Erythroblast (primary cell): ENCODE data around the gene ZNF878.

ENCODE experiments used
- DNase-seq, 2 experiments: peaks; one replicate each; lab custom pipeline; 2025; lab: John Stamatoyannopoulos, UW
- GATA1 ChIP-seq: IDR thresholded peaks from 2 replicates; pipeline ENCODE4 v1.6.1; 2011; ENCODE audit warnings: low read depth, mild to moderate bottlenecking, control low read depth, low read length, moderate library complexity
- POLR2A ChIP-seq: IDR thresholded peaks from 2 replicates; pipeline ENCODE4 v1.6.1; 2011; ENCODE audit warnings: mild to moderate bottlenecking, low read length

ZNF878 gene

DNA sequence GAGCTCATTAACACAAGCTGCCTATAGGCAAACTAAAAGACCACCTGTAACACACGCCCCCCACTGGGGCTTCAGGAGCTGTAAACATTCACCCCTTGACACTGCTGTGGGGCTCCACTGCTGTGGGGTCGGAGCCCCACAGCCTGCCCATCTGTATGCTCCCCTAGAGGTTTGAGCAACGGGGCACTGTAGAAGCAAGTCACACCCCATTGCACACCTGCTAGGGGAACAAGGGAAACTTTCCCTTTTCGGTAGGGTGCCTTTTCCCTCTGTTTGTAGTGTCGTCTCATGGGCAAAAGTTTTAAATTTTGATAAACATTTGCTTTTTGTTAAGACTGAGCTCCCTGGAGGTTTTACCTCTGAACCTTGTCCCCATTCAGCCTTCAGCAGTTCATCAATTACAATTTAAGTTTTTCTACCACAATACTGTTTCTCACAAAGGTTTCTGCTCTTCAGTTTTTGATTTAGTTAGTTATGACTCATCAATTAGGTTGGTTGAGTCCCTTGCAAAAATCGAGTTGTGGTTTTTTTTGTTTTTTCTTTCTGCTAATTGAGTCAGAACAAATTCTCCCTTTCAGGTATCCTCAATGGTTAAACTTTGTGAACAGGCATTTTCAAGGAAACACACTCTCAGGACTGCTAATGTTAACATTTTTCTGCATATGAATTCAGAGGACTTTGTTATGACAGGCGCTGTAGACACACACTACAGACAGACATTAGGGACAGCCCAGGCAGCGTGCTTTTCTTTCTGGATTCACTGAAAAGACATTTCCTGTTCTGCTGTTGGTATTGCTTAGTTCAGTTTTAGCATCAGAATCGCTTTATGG lies 52.4 kb downstream of the ZNF878 start:
- TF ChIP-seq GATA1, result no peak
- TF ChIP-seq POLR2A, result no peak
- no peak for DNase-seq

DNA sequence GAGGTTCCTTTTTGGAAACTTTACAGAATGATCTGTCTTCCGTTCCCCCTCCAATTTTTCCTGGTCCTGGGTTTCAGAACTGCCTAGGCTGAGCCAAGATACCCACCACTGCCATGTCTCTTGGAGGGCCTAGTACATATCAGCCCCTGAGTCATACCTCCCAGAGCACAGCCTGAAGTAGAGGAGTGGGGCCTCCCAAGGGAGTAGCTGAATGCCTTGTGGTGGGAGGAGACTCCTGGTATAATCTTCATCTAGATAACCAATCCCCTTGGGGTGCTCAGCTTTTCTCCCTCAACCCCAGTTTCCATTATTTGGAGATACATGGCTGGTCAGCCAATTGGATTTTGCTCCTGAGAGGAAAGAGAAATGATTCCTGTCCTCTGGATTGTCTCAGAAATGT lies 57.6 kb downstream of the ZNF878 start:
- DNase-seq, result peak; percentile 32 to 33
- TF ChIP-seq POLR2A, result no peak
- no peak for TF ChIP-seq GATA1
